OCI-LY1 (cell line): ENCODE data around the gene REPS2.

Experiments used
- H2AFZ ChIP-seq: fragments of 200-600 bp; sonication (generic), shearing (Covaris generic); 2 replicates; pipeline ENCODE4 v1.6.0; 2014; ENCODE audit warnings: antibody characterized with exemption, mild to moderate bottlenecking, low read length
- H3F3A ChIP-seq: fragments of 200-600 bp; sonication (generic), shearing (Covaris generic); 2 replicates; pipeline ENCODE4 v1.6.0; 2014; ENCODE audit warnings: mild to moderate bottlenecking, antibody characterized with exemption, low read length, moderate library complexity; ENCODE audit not compliant: insufficient read depth
- H3K27ac ChIP-seq: fragments of 200-600 bp; sonication (generic); 2 replicates; pipeline ENCODE4 v1.5.1; 2014; ENCODE audit warnings: low read length, mixed run types, mild to moderate bottlenecking, low read depth; ENCODE audit not compliant: poor library complexity, severe bottlenecking
- H3K27me3 ChIP-seq: fragments of 200-600 bp; sonication (generic); 2 replicates; pipeline ENCODE4 v1.6.0; 2014; ENCODE audit warnings: antibody characterized with exemption, mild to moderate bottlenecking, low read length, moderate library complexity; ENCODE audit not compliant: insufficient read depth
- H3K36me3 ChIP-seq: fragments of 200-600 bp; sonication (generic); 2 replicates; pipeline ENCODE4 v1.6.1; 2014; ENCODE audit warnings: mild to moderate bottlenecking, antibody characterized with exemption, low read length, moderate library complexity, mixed read lengths; ENCODE audit not compliant: insufficient read depth
- H3K4me1 ChIP-seq: fragments of 200-600 bp; sonication (generic); 2 replicates; pipeline ENCODE4 v1.5.1; 2014; ENCODE audit warnings: mild to moderate bottlenecking, low read length, moderate library complexity; ENCODE audit not compliant: insufficient read depth, severe bottlenecking
- H3K4me2 ChIP-seq: fragments of 200-600 bp; sonication (generic), shearing (Covaris generic); 2 replicates; pipeline ENCODE4 v1.6.1; 2014; ENCODE audit warnings: low read length
- H3K4me3 ChIP-seq: fragments of 200-600 bp; sonication (generic); 2 replicates; pipeline ENCODE4 v1.5.1; 2014; ENCODE audit warnings: low read length, low read depth, mild to moderate bottlenecking, mixed read lengths; ENCODE audit not compliant: poor library complexity, severe bottlenecking
- H3K79me2 ChIP-seq: fragments of 200-600 bp; shearing (Covaris generic); 2 replicates; pipeline ENCODE4 v1.6.1; 2016; ENCODE audit warnings: mixed run types, low read length, mixed read lengths; ENCODE audit not compliant: insufficient read depth
- H3K9ac ChIP-seq: fragments of 200-600 bp; sonication (generic), shearing (Covaris generic); 2 replicates; pipeline ENCODE4 v1.6.1; 2014; ENCODE audit warnings: mild to moderate bottlenecking, low read length, mixed read lengths
- H3K9me2 ChIP-seq: fragments of 200-600 bp; sonication (generic), shearing (Covaris generic); 2 replicates; pipeline ENCODE4 v1.6.1; 2014; ENCODE audit warnings: low read depth, mild to moderate bottlenecking, low read length, mixed read lengths
- H3K9me3 ChIP-seq: fragments of 200-600 bp; shearing (Covaris generic); 2 replicates; pipeline ENCODE4 v1.6.1; 2014; ENCODE audit warnings: low read length, mixed read lengths
- H4K20me1 ChIP-seq: fragments of 200-600 bp; sonication (generic), shearing (Covaris generic); 2 replicates; pipeline ENCODE4 v1.6.0; 2016; ENCODE audit warnings: mild to moderate bottlenecking, low read length; ENCODE audit not compliant: insufficient read depth
- EZH2 ChIP-seq: fragments of 200-600 bp; sonication (generic), shearing (Covaris generic); IDR thresholded peaks from 2 replicates; pipeline ENCODE4 v1.8.0; 2017; ENCODE audit warnings: borderline replicate concordance, mixed run types, mild to moderate bottlenecking, antibody characterized with exemption, low read length, moderate library complexity, mixed read lengths
- TF ChIP-seq, protein P1 (sequence below): fragments of 200-600 bp; sonication (generic), shearing (Covaris generic); IDR thresholded peaks from 2 replicates; pipeline ENCODE4 v1.5.1; 2017; ENCODE audit warnings: mild to moderate bottlenecking, antibody characterized with exemption, low read length, moderate library complexity, mixed read lengths

The REPS2 gene

DNA sequence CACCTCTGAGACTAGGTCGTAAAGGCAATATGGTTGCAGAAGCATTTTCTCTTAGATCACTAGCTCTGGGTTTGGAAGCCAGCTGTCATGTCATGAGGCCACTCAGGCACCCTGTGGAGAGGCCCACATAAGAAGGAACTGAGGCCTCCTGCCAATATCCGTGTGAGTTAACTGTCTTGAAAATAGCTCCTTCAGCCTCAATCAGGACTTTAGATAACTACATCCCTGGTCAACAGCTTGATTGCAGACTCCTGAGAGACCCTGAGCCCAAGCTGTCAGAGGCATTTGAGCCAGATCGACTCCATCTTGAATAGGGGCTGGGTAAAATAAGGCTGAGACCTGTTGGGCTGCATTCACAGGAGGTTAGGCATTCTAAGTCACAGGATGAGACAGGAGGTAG lies 15.1 kb upstream of the REPS2 start:
- Histone ChIP-seq H3K4me2 (no peak overlapping the region), H3K4me1 (no peaks in the 10 kb centered on the region), H3K36me3 (no peaks in the 10 kb centered on the region), H3K9me3 (no peaks in the 10 kb centered on the region), H3K4me3 (no peak overlapping the region), H3K27ac (no peak overlapping the region), H2AFZ (no peak overlapping the region), H3K9me2 (no peaks in the 10 kb centered on the region), H3K79me2 (no peaks in the 10 kb centered on the region), H3K9ac (no peak overlapping the region), H3F3A (no peaks in the 10 kb centered on the region), H3K27me3 (no peaks in the 10 kb centered on the region), H4K20me1 (no peaks in the 10 kb centered on the region)
- no peak for TF ChIP-seq EZH2
- TF ChIP-seq, protein P1, sequence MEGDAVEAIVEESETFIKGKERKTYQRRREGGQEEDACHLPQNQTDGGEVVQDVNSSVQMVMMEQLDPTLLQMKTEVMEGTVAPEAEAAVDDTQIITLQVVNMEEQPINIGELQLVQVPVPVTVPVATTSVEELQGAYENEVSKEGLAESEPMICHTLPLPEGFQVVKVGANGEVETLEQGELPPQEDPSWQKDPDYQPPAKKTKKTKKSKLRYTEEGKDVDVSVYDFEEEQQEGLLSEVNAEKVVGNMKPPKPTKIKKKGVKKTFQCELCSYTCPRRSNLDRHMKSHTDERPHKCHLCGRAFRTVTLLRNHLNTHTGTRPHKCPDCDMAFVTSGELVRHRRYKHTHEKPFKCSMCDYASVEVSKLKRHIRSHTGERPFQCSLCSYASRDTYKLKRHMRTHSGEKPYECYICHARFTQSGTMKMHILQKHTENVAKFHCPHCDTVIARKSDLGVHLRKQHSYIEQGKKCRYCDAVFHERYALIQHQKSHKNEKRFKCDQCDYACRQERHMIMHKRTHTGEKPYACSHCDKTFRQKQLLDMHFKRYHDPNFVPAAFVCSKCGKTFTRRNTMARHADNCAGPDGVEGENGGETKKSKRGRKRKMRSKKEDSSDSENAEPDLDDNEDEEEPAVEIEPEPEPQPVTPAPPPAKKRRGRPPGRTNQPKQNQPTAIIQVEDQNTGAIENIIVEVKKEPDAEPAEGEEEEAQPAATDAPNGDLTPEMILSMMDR, result no peak

DNA sequence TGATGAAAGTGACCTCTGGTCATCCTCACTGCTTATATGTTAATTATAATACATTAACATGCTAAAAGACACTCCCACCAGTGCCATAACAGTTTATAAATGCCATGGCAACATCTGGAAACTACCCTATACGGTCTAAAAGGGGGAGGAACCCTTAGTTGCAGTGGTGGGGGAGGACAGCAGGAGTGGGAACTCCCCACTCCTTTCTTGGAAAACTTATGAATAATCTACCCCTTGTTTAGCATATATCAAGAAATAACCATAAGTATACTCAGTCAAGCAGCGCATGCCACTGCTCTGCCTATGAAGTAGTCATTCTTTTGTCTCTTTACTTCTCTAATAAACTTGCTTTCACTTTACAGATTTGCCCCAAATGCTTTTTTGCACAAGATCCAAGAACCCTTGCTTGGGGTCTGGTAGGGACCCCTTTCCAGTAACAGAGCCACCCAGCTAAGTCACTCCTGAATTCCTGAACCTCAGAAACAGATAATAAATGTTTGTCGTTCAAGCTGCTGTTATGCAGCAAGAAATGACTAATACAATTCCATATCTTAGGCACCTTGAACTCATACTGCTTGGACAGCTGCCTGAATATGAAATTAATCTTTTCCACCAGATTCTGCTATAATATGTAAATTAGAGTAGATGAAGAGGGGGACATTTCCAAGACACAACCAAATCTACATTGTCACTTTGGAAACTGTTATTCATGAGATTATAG lies 14.4 kb upstream of the REPS2 start:
- H3K9ac ChIP-seq, result no peak overlapping the region
- H3K27ac ChIP-seq, result no peak overlapping the region
- H3F3A ChIP-seq, result no peaks in the 10 kb centered on the region
- TF ChIP-seq EZH2, result no peak
- TF ChIP-seq, protein P1, result no peak
- H3K79me2 ChIP-seq, result no peaks in the 10 kb centered on the region
- no peak overlapping the region for H3K4me2 ChIP-seq
- no peaks in the 10 kb centered on the region for H4K20me1 ChIP-seq
- no peaks in the 10 kb centered on the region for H3K4me1 ChIP-seq
- no peaks in the 10 kb centered on the region for H3K9me2 ChIP-seq
- no peaks in the 10 kb centered on the region for H3K27me3 ChIP-seq
- no peaks in the 10 kb centered on the region for H3K9me3 ChIP-seq
- H2AFZ ChIP-seq, result no peak overlapping the region
- no peaks in the 10 kb centered on the region for H3K36me3 ChIP-seq
- H3K4me3 ChIP-seq, result no peak overlapping the region

DNA sequence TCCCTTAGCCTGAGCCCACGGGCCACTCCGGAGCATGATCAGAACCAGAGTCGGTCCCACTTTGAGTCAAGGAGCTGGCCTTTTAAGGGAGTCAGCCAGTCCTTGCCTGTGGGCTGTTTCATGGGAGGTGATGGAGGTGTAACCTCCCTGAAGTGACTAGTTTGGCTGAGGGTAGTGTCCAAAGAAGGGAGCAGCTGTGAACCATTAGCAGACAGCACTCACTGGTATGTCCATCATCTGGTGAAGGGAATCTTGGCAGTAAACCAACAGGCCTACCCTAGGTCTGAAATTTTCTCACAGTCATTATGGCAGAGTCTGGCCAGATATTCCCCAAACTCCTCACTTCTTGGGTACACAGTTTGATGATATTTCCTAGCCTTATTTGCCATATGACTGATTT lies 12.3 kb upstream of the REPS2 start:
- Histone ChIP-seq H3K9me2 (no peaks in the 10 kb centered on the region), H3K27ac (no peak overlapping the region), H3K4me1 (no peaks in the 10 kb centered on the region), H4K20me1 (no peaks in the 10 kb centered on the region), H3K9ac (no peak overlapping the region), H3K9me3 (no peaks in the 10 kb centered on the region), H2AFZ (no peak overlapping the region), H3F3A (no peaks in the 10 kb centered on the region), H3K36me3 (no peaks in the 10 kb centered on the region), H3K27me3 (no peaks in the 10 kb centered on the region), H3K79me2 (no peaks in the 10 kb centered on the region), H3K4me2 (no peak overlapping the region), H3K4me3 (no peak overlapping the region)
- TF ChIP-seq, protein P1, result no peak
- TF ChIP-seq EZH2, result no peak
